ENCODE measurements around the gene ZNF367.

ZNF367 gene

GRCh38 chr9:96436063-96436455 is 17.9 kb upstream of the ZNF367 start:
- DNase-seq: no peak

GRCh38 chr9:96435345-96435744 is 17.2 kb upstream of the ZNF367 start:
- no peak for DNase-seq

DNA sequence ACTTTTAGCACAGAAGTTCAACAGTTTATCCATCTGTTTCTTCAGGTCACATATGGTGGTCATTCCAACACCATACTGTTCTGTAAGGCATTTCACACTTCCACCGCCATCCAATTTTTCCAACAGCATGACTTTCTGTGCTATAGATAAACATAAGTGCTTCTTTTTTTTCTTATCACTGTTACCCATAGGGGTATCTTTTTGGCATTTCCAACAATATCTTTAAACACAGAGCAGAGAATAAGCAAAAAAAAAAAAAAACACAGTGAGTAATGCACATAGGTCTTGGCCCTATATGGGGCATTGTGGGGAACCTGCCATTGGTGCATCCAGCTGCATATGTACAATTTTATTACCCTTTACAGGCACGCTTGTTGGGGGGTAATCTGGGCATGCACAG is 12.2 kb upstream of the ZNF367 start:
- DNase-seq: no peak

GRCh38 chr9:96429732-96430131 is 11.6 kb upstream of the ZNF367 start:
- no peak for DNase-seq

DNA sequence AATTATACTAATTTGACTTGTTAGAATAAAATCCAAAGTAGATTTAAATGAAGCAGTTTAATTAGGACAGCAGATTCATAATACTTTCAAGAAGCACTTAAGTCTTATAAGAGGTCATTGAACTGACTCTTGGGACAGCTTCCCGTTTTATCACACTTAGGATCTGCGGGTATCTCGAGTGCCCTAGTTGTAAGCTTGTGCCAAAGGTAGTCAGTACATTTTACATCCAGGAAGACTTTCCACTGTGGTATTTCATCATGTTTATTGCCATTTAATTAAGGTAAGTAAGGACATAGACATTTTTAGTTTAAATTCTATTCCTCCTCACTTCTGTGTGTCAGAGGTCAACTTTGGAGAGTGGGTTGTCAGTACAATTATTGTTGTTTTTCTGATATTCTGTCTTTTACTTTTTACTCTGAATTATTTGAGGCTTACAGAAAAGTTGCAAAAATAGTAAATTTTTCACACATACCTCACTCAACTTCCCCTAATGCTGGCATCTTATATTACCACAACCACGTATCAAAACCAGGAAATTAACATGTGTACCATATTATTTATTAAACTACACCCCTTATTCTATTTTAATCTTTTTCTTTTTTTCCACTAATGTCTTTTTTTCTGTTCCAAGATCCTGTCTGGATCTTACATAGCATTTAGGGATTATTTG is 7.5 kb upstream of the ZNF367 start:
- no peak for DNase-seq

DNA sequence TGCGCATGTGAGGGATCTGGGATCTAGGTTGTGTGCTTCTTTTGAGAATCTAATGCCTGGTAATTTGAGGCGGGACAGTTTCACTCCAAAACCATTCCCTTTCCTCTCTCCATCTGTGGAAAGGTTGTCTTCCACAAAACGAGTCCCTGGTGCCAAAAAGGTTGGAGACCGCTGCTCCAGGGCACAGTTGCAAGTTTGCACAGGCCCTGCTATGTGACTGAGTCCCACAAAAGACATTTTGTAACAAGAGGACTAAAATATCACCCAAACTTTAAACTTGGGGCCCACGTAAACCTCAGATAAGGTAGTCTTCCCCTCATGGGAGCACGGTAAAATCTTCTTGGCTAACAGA is 5.8 kb upstream of the ZNF367 start:
- no peak for DNase-seq

DNA sequence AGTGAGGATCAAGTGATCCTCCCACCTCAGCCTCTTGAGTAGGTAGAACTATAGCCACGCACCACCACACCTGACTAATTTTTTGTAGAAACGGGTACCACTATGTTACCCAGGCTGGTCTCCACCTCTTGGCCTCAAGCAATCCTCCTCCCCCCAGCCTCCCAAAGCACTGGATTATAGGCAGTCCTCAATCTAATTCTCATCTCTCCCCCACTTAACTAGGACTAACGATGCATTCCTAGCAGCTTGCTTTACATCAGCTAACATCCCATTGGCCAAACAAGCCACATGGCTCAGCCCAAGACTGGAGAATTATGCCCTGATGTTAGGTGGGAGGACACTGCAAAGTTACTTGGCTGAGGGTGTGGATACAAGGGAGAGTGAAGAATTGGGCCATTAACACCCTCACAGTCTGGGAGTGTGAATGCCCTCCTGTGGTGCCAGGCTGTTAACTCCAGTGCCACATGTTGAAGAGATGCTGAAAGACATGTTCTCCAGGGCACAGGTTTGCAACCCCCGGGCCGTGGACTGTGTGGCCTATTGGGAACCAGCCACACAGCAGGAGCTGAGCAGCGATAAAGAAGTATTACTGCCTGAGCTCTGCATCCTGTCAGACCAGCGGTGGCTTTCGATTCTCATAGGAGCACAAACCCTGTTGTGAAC is 5.3 kb upstream of the ZNF367 start:
- no peak for DNase-seq

DNA sequence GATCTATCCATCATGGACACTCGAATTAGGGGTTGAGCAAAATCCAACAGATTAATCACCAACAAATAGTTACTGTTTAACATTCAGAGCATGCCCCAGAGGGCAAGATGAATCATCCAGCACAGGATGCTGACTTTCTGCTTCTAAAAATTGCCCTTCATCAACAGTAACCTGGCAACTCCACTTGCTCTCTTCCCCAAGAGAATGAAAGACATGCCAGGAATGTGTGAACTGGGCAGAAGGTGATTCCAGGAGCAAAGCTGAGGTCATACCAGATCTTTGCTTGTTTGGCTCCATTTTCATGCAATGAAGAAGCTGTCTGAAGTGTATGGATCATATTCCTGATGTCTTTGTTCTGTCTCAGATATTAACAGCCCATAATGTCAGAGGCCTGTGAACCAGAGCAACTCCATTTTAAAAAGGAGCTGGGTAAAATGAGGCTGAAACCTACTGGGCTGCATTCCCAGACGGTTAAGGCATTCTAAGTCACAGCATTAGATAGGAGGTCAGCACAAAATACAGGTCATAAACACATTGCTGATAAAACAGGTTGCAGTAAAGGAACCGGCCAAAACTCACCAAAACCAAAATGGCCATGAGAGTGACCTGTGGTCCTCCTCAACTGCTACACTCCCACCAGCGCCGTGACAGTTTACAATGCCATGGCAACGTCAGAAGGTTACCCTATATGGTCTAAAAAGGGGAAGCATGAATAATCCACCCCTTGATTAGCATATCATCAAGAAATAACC is 2.5 kb upstream of the ZNF367 start:
- DNase-seq: no peak

- no peak for DNase-seq
These were observed 1.5 kb upstream of the ZNF367 start for GRCh38 chr9:96419691-96419969.

- peak; percentile 38 for DNase-seq
These were observed 935 bp upstream of the ZNF367 start for GRCh38 chr9:96418920-96419690.

GRCh38 chr9:96417661-96418082 is 498 bp downstream of the ZNF367 start:
- peak; percentile 52 for DNase-seq

DNA sequence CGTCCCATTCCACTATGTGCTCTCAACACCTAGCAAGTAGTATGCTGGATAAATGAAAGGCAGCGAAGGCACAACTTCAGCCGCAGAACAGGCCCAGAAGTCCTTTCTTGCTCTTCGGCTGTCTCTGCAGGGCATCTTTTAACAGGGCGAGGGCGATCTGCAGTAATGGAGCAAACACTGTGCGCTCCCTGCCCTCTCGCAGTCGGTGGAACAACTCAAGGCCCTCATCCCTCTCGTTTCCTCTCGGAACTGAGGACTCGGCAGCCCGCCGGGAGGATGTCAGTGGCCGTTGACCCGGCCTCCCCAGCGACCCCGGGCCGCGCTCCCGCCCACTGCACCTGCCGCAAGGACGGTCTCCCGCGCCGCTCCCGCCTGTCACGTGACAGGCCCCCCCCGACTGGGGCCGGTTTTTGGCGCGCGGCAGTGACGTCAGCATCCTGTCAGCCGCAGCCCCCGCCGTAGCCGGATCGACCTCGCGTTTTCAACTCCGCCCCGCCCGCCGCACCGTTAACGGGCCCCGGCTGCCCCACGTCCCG is 1.1 kb downstream of the ZNF367 start:
- peak; percentile 86 for DNase-seq

GRCh38 chr9:96413302-96414221 is 4.6 kb downstream of the ZNF367 start:
- DNase-seq: no peak

GRCh38 chr9:96412174-96412913 is 5.8 kb downstream of the ZNF367 start:
- DNase-seq: no peak

DNA sequence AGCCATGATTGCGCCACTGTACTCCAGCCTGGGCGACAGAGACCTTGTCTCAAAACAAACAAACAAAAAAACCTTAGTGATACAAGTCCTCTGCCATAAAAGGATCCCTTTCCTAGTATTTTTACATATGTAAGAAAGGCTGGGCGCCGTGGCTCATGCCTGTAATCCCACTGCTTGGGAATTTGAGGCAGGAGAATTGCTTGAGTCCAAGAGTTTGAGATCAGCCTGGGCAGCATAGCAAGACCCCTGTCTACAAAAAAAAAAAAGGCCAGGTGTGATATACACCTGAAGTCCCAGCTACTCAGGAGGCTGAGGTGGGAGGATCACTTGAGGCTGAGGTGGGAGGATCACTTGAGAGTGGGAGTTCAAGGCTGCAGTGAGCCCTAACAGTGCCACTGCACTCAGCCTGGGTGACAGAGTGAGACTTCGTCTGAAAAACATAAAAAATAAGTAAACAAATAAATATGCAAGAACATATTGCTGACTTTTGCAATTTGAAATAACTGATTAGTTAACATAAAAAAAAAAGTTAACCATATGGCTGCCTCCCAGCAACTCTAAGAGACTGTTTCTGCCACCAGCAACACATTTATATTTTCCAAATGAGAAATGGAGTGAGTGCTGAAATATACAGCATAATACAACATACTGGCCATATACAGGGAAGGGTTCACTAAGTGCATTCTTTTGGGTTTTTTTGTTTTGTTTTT is 6.9 kb downstream of the ZNF367 start:
- DNase-seq: no peak

DNA sequence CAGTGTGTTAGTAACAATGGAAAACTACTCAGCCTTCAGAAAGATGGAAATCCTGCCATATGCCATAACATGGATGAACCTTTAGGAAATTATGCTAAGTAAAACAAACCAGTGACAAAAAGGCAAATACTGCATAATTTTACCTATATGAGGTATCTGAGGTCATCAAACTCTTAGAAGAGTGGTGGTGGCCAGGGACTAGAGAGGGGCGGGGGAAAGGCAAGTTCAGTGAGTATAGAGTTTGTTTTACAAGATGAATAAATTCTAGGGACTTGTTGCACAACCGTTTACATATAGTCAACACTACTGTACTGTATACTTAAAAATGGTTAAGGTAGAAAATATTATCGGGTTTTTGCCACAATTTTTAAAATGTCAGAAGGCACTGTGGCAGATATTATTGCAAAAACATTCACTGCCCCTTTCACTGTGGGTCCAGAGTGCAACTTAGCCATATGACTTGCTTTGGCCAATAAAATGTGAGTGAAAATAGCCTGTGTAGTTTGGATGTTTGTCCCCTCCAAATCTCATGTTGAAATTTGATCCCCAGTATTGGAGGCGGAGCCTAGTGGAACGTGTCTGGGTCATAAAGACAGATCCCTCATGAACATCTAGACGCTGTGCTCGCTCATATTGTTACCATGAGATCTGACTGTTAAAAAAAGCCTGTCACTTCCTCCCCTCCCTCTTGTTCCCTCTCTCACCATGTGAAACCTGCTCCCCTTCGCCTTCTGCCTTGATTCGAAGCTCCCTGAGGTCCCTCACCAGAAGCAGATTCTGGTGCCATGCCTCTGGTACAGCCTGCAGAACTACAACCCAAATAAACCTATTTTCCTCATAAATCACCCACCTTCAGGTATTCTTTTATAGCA is 9.5 kb downstream of the ZNF367 start:
- no peak for DNase-seq

- no peak for DNase-seq
These were observed 17.8 kb downstream of the ZNF367 start for GRCh38 chr9:96400132-96400910.

DNA sequence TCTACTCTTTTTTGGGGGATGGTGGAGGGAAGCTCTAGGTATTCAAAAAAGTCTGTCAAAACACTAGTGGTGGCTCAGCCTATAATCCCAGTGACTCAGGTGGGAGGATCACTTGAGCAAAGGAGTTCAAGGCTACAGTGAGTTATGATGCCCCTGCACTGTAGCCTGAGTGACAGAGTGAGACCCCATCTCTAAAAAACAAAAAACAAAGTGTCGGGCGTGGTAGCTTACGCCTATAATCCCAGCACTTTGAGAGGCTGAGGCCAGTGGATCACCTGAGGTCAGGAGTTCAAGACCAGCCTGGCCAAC is 18.9 kb downstream of the ZNF367 start:
- DNase-seq: no peak

Measured in stimulated activated naive CD4-positive, alpha-beta T cell treated with Interleukin-2 at 50 U/mL for 16 hours (primary cell).